Renal cortex interstitium (tissue), 11 donors: ENCODE measurements around the gene ATP6V0E2. TPM values are rescaled to one million over a fixed set of nuclear protein-coding genes. Genes with fewer than 3 reads are reported as not detected.
A peak's percentile ranks its signal among the peaks of the same experiment; 100 is the strongest.

Source experiments
- DNase-seq, 11 donors: peaks; one replicate each; pipeline ENCODE4 v3.0.0-alpha.2; 2013; ENCODE audit warnings: low read depth in 9 of 11, low spot score in 4 of 11; ENCODE audit errors: extremely low read depth in 1 of 11
- polyA plus RNA-seq, 3 donors: library from polyadenylated mRNA; unstranded; fragments of 120-200 nt; gene quantifications; one replicate each; pipeline ENCODE4 v1.2.1, GENCODE V29; 2013; ENCODE audit not compliant: insufficient read length in 3 of 3

Gene ATP6V0E2
- polyA plus RNA-seq, 3 donors, result 18.5 to 27.9 (median 27.2) TPM

DNA sequence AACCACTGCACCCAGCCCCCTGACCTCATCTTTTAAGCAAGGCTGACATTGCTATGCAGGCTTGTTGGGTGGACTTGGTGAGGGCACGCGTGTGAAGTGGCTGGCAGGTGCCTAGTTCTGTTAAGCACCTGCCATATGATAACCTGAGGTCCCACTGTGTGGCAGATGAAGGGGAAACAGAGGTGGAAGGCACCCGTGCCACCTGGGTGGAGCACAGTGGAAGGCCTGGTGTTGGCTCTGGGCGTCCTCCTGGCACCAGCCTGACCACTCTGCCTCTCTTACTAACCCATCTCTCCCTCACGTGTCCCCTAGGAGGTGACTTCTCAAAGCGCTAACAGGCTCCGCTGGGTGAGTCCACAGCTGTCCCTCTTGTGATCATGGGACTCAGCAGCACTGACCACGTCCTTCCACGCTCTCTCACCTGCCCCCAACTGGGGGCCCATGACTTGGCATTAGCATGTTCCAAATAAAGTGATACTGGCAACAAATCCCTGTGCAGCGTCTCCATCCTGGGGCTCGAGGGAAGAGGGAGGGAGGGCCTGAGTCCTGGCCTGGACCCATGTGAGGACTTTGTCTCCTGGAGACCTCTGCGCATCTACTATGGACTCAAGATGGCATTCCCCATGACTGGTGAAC is 40.2 kb upstream of the ATP6V0E2 start:
- DNase-seq, result no peak

- DNase-seq, result no peak
Observed at GRCh38 chr7:149834601-149835000, 39.2 kb upstream of the ATP6V0E2 start.

DNA sequence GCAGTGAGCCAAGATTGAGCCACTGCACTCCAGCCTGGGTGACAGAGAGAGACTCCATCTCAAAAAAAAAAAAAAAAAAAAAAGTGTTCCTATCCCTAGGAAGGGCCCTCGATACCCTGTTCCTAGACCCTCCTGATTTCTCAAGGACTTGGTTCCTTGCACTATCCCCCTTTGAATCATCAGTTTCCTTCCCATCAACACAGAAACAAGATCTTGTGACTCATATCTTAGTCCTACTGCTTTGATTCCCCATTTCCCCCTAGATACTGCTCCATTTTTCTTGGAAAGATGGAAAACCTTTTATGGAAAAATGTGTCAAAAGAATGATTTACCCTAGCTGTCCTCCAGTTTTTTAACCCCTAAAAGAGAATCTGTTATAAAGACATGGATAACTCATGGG is 37.3 kb upstream of the ATP6V0E2 start:
- DNase-seq, result no peak

GRCh38 chr7:149837564-149838223 is 36.1 kb upstream of the ATP6V0E2 start:
- DNase-seq, result no peak

DNA sequence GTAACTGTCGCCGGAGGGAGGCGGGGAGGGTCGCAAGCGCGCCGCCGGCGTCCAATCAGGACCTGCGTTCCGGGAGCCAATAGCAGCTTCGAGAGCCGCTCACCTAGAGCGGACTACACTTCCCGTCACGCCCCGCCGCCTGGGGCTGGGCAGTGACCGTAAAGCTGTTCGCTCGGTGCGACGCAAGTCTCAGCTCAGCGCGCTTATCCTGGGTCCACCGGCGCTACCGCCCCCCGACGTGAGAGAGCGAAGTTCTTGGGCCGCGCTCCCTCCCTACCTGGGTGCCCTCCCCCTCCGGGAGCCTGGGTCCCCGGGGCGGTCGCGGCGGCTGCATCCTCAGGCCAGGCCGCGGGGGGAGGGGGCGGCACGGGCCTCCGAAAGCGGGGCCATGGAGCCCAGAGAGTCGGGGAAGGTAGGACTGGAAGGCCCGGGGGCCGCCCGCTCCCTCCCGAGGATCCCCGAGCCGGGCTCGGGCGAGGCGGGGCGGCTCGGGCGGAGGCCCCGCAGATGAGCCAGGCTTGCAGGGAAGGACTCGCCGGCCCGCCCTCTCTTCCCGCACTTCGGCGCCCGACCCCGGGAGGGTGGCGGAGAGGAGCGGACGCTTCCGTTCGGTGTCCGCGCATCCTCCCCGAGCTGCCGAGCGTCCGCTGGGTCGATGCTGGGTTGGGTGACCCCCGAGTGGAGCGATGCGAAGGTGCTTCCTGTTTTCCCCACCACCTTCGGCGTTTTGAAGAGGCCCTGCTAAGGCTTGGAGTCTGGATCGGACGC is 35.4 kb upstream of the ATP6V0E2 start, which contains the start of gene ZNF862:
Gene ZNF862 (plus strand): TSS at position 152 of the 768 bp plus-strand sequence. CDS start 237 bp downstream, at position 389.
- peak; percentile 89 to 98 (median 97) for DNase-seq

DNA sequence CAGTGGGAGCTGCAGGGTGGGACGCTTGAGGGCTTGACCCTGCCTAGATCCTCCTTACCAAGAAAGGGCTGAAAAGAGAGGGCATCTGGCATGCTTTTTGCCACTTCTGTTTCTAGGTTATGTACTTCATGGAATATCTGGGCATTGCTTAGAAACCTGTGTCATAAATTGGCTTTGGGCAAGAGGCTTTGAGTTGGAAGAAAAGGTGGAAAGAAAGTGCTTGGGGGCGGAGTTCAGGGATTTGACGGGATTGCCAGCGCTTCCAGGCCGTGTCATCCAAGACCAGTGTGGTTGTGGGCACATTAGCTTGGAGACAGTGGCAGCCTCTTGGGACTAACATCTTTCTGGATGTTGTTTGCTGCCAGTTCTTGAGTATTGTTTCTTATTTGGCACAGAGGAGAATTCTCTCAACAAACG is 34.8 kb upstream of the ATP6V0E2 start:
- peak in 1 of 11 donors; percentile 36 for DNase-seq

DNA sequence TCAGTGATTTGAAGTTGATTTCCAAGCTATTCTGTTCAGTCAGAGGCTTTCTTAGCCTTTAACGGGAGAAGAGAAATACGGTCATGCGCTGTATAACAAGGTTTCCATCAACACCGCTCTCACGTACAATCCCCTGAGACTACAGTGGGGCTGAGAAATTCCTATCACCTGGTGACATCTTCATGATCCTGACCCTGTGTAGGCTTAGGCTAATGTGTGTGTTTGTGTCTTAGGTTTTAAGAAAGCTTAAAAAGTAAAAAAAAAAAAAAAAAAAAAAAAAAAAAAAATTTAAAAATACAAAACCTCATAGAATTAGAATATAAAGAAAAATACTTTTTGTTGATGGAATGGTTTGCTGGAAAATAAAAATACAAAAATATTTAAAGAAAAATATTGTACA is 33.8 kb upstream of the ATP6V0E2 start:
- no peak for DNase-seq

- no peak for DNase-seq
Observed at GRCh38 chr7:149843566-149843965, 30.2 kb upstream of the ATP6V0E2 start.

- DNase-seq, result no peak
Observed at GRCh38 chr7:149844445-149844844, 29.3 kb upstream of the ATP6V0E2 start.

GRCh38 chr7:149845257-149845980 is 28.4 kb upstream of the ATP6V0E2 start:
- no peak for DNase-seq

- no peak for DNase-seq
Observed at GRCh38 chr7:149846021-149846420, 27.7 kb upstream of the ATP6V0E2 start.

DNA sequence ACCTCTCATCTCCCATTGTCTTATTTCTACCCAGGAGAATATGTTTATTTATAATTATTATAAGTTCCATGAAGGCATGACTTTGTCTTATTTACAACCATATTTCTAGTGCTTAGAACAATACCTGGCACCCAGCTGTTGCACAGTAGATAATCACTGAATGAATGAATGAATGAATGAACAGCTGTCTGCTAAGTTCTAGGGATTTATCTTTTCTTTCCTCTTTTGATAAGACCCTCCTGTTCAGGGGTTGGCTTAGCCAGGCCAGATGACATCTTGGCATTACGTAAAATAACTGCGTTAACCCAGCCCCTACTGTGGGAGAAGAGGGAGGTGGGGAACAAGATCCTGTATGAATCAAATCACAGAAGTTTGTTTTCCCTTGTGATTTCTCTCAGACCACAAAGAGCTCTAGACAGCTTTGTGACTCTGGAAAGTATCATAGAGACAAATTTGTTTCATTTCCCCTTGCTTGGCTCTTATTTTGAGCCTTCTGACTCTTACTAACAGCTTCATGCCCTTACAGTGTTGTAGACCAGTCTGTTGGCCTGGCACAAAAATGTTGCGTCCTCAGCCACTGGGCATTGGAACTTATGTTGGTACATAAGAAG is 27.2 kb upstream of the ATP6V0E2 start:
- no peak for DNase-seq

GRCh38 chr7:149849174-149849573 is 24.6 kb upstream of the ATP6V0E2 start:
- DNase-seq, result no peak

DNA sequence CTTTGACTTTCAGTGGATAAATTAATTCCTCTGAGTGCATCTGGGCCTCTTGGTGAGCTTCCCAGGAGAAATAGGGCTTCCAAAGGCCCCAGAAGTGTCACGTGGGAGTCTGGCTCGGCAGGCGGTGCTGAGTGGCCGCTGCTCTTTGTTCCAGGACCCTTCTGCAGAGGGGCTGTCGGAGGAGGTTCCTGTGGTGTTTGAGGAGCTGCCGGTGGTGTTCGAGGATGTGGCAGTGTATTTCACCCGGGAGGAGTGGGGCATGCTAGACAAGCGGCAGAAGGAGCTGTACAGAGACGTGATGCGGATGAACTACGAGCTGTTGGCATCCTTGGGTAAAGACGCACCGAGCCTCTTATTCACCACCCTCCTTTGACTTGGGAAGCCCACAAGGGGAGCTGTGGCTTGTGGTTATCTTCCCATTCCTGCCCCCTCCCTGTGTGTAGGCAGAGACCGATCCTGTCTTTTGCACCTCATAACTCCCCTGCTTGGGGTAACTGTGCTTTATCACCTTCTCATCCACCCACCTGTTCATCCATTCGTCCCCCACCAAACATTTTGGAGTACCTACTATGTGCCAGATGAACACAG is 23.7 kb upstream of the ATP6V0E2 start:
- no peak for DNase-seq

- no peak for DNase-seq
Observed at GRCh38 chr7:149850716-149851115, 23.1 kb upstream of the ATP6V0E2 start.

DNA sequence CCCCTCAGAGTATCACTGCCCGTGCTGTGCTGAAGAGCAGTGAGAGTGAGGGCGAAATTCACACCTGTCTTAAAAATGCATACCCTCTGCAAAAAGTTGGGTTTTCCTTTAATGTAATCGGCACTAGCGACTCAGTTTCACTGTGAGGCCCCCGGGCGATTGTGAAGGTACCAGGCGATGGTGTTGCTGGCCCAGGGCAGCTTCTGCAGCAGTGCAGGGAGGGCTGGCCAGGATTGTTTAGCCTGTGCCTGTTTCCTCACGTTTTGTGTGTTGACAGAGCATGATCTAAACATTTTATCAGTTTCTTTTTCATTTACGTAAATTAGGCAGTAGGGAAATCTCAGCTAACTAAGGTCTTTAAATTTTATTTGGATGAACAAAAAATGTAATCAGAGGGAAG is 22.3 kb upstream of the ATP6V0E2 start:
- no peak for DNase-seq

DNA sequence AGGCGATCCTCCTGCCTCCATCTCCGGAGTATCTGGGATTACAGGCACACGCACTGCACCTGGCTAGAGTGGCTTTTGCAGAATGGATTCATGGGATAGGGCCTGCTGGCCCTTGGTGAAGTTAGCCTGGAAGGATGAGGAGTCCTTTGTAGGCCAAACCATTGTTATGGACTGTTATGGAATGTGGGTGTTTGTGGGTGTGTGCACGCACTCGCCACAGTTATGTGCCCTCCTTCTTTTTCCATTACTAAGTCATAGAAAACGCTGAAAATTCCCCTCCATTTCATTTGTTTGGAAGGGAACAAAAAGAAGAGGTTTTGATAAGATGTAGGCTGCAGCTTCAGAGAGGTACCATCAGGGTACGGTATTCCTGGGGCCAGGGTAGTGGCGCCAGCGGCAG is 20.6 kb upstream of the ATP6V0E2 start:
- no peak for DNase-seq

GRCh38 chr7:149854611-149855360 is 19.0 kb upstream of the ATP6V0E2 start:
- DNase-seq, result peak in 2 of 11 donors; percentile 51 to 74
